GM18499 (cell line): ENCODE data around the gene PTHLH.

Experiments
- ATAC-seq: cut with Tn5 transposase; IDR thresholded peaks from one replicate; pipeline ENCODE4 v1.9.1; 2021; ENCODE audit warnings: moderate number of reproducible peaks; ENCODE audit not compliant: insufficient read depth, unreplicated experiment

Gene PTHLH

GRCh38 chr12:27946421-27946820, 26.1 kb downstream of the PTHLH start:
- ATAC-seq, result no peak

- peak; percentile 80 for ATAC-seq
These were observed 31.7 kb downstream of the PTHLH start for GRCh38 chr12:27940756-27941402.

- no peak for ATAC-seq
These were observed 32.3 kb downstream of the PTHLH start for GRCh38 chr12:27940245-27940644.

DNA sequence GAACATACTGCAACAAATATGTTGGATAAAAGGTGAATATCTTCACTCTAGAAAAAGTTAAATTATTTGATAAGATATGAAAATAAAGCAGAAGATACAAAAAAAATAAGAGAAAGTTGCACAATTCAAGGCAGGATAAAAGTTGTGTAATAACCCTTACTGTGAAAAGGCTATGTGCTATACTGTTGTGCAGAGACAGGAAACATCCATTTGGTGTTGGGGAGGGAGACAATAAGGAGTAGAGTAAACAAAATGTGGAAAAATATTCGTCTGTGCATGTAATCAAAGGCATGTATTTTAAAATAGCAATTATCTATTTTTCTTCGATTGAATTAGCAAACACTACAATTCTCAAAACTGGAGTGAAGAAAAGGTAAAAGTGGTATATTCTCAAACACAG, 34.8 kb downstream of the PTHLH start:
- no peak for ATAC-seq

GRCh38 chr12:27936196-27936595, 36.3 kb downstream of the PTHLH start:
- no peak for ATAC-seq

- no peak for ATAC-seq
These were observed 38.3 kb downstream of the PTHLH start for GRCh38 chr12:27934276-27934675.

- no peak for ATAC-seq
These were observed 41.1 kb downstream of the PTHLH start for GRCh38 chr12:27931390-27931789.

DNA sequence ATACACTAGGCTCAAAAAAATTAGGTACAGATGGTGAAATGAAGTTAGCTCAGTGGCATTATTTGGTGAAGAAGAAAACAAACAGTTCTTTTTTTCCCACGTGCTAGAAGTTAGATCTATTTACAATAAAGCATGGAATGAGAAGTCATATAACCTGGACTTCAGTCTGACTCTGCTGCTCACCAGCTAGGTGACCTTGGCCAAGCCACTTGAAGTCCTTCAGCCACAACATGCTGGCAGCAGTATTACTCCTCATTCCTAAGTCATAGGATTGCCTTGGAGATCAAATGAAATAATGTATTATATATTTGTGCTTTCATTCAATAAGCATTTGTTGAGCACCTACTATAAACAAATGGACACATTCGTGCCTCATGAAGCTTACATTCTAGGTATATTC, 45.2 kb downstream of the PTHLH start:
- ATAC-seq, result no peak

DNA sequence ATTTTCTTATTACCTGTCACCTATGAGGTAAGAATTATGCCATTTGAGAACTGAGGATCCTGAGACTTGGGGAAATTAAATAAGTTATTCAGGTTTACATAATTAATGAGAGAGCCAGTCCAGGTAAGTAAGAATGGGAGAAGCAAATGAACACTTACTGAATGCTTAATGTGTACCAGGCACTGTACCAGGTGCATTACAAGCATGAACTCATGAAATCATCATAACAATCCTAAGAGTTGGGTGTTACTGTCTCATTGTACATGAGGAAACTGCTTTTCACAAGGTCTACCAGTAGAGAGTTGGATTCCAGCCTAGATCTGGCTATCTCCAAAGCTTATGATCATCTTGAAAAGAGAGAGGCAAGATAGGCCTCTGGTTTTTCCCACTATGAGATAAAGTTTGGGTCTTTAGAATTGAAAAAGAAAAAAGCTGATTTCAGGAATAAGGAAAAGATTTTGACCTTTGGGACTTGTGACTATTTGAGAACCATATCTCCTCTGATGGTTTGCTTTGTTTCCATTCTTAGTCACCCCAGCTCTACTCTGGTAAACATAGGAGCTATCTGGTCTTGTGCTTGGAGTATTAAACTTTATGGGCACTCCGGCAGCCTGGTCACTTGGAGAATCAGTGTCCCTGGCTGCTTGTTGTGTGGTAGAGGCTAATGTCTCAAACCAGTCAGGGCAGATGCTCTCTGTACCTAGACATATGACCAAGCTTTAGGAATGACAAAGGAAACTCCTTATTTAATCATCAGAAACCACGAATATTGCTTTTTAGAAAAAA, 48.0 kb downstream of the PTHLH start:
- no peak for ATAC-seq

DNA sequence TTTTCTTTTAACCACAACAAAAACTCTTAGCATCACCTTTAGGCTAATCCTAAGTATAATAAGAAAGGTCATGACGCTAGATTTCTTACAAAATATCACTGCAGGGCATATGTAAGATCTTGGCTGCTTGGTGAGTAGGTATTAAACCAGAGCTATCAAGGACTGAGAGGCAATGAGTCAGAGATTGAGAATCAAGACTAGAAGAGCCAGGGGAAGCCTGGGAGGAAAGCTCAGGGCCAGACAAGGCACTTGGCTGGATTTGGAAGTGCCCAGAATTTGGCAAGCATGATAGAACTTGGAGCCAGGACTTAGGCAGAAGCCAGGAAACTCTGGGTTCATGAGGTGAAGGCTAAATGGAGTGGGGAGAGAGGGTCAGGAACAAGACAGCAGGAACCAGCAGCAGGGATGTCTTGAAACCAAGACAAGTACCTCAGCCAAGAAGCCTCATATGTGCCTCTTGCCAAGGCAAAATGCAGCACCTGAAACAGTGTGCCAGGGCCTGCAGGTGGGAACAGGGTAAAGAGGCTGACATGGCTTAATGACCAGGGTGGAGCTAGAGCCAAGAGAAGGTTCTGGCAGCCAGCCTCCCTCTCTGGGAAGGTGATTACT, 49.9 kb downstream of the PTHLH start:
- ATAC-seq, result no peak

- ATAC-seq, result no peak
These were observed 52.8 kb downstream of the PTHLH start for GRCh38 chr12:27919671-27920235.

- ATAC-seq, result no peak
These were observed 57.0 kb downstream of the PTHLH start for GRCh38 chr12:27915536-27915935.

DNA sequence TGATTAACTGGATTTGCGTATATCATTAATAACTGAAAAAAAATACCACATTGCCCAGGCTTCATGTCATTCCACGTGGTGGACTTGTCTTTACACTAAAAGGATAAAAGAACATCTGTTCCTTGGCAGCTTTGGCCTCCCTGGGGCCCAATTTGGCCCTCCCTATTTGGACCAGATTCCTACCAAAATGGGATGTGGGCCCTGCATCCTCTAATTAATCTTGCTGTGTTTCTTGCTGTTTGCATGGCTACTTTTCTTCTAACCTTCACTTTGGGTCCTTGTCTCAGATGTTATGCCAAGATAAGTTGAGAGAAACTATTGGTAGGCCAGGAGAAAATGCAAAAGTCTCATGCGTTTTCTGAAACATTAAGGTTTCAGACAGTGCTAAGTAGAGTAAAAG, 57.5 kb downstream of the PTHLH start:
- no peak for ATAC-seq

GRCh38 chr12:27913999-27914614, 58.4 kb downstream of the PTHLH start:
- no peak for ATAC-seq

DNA sequence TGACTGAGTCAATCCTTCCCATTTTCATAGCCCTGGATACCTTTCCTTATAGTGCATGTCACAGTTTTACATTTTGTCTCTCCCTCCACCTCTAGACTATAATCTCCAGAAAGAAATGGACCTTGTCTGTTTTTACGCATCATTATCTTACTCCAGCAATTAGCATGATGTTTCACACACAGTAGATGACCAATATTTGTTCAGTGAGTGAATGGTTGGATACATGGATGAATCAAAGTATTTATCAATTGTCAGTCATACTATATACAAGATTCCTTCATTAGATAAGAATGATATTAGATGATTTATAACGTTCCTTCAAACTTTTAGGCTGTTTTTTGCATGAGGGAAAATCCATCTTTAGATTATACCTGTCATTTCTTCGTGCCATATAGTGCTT, 61.1 kb downstream of the PTHLH start:
- no peak for ATAC-seq
